Activated B cell treated with CpG ODN at 0.5 μM for 24 hours (primary cell): ENCODE measurements around the gene MRPL23. TPM values are rescaled to one million over a fixed set of nuclear protein-coding genes. Genes with fewer than 3 reads are reported as not detected.

Source experiments
- ATAC-seq: fragments of 200-7000 bp; cut with Tn5 transposase; one replicate; pipeline ENCODE4 v1.10.0; 2021; ENCODE audit warnings: low read depth, mild to moderate bottlenecking, moderate library complexity
- CTCF ChIA-PET: fragments of 350-600 bp; sonication (Branson Sonifier 250); formaldehyde crosslinking; loops from one replicate; lab custom pipeline; 2021; ENCODE audit warnings: antibody characterized with exemption; lab: Charles Lee
- POLR2A ChIA-PET: fragments of 350-600 bp; sonication (Branson Sonifier 250); formaldehyde crosslinking; loops from one replicate; lab custom pipeline; 2021; ENCODE audit warnings: antibody characterized with exemption; lab: Charles Lee
- DNase-seq: peaks from one replicate; pipeline ENCODE4 v3.0.0; 2022
- H3K27ac Mint-ChIP-seq: one replicate; pipeline ENCODE4 v1.8.0; 2020; ENCODE audit warnings: mixed read lengths
- H3K27me3 Mint-ChIP-seq: one replicate; pipeline ENCODE4 v1.8.0; 2021; ENCODE audit warnings: mixed read lengths
- H3K36me3 Mint-ChIP-seq: one replicate; pipeline ENCODE4 v1.8.0; 2021; ENCODE audit warnings: low read depth, mixed read lengths
- H3K4me1 Mint-ChIP-seq: one replicate; pipeline ENCODE4 v1.8.0; 2021; ENCODE audit warnings: mixed read lengths
- H3K4me3 Mint-ChIP-seq: one replicate; pipeline ENCODE4 v1.8.0; 2020; ENCODE audit warnings: mild to moderate bottlenecking, mixed read lengths
- H3K9me3 Mint-ChIP-seq: one replicate; pipeline ENCODE4 v1.8.0; 2020; ENCODE audit warnings: mixed read lengths
- CTCF ChIP-seq: fragments of 200-600 bp; IDR thresholded peaks from one replicate; pipeline ENCODE4 v1.8.0; 2022; ENCODE audit warnings: antibody characterized with exemption, mild to moderate bottlenecking
- intact Hi-C: fragments of 100-400 bp; cut with micrococcal nuclease; formaldehyde crosslinking; loops from one replicate; pipeline ENCODE4 v1.15.1; 2024
- total RNA-seq: library from RNA; stranded (reverse); gene quantifications from 2 replicates; pipeline ENCODE4 v1.2.3, GENCODE V29; 2022

Gene MRPL23
- total RNA-seq: 89.8 and 95.0 TPM in 2 replicates

GRCh38 chr11:1946812-1947484 lies at the start of gene MRPL23:
Gene MRPL23 (plus strand): TSS chr11:1947332. CDS start chr11:1947363, 31 bp downstream.
- no peak for TF ChIP-seq CTCF
- peak; percentile 89 for ATAC-seq
- intact Hi-C loops: no loop called here
- CTCF ChIA-PET: interaction anchor here (1.4 to 2.3 kb wide), 2 partner anchors 49 to 294 kb away, joined by 4 to 5 read pairs; no protein-coding TSS in a partner anchor
- Mint-ChIP-seq H3K4me1 (no peaks in the 10 kb centered on the region), H3K27me3 (no peaks in the 10 kb centered on the region), H3K36me3 (no peaks in the 10 kb centered on the region), H3K9me3 (no peaks in the 10 kb centered on the region), H3K27ac (no peak within 1 kb of the TSS), H3K4me3 (no peak within 1 kb of the TSS)
- POLR2A ChIA-PET: interaction anchor here (0.8 to 1.6 kb wide), 3 partner anchors 65 to 108 kb away, joined by 3 to 6 read pairs (median 5); partner anchors contain the start of gene TNNI2
- DNase-seq: no peak

GRCh38 chr11:1899090-1899489 lies 48.0 kb upstream of the MRPL23 start:
- H3K4me3 Mint-ChIP-seq: no peak overlapping the region
- H3K27ac Mint-ChIP-seq: no peak overlapping the region
- H3K9me3 Mint-ChIP-seq: no peaks in the 10 kb centered on the region
- ChIA-PET POLR2A (no interaction called here), CTCF (interaction anchor here (1.3 kb wide), 1 partner anchor 48 kb away, joined by 4 read pairs; the partner anchor contains the start of gene MRPL23)
- intact Hi-C loops: no loop called here
- H3K36me3 Mint-ChIP-seq: no peaks in the 10 kb centered on the region
- no peak for TF ChIP-seq CTCF
- ATAC-seq (no peak), DNase-seq (no peak)
- peaks cover 14% of the 10 kb centered on the region for H3K4me1 Mint-ChIP-seq
- peaks cover 2% of the 10 kb centered on the region for H3K27me3 Mint-ChIP-seq

- TF ChIP-seq CTCF: no peak
- ChIA-PET CTCF (no interaction called here), POLR2A (no interaction called here)
- Mint-ChIP-seq H3K4me1 (peaks cover 14% of the 10 kb centered on the region), H3K36me3 (no peaks in the 10 kb centered on the region), H3K27me3 (peaks cover 2% of the 10 kb centered on the region), H3K4me3 (no peak overlapping the region), H3K9me3 (no peaks in the 10 kb centered on the region), H3K27ac (no peak overlapping the region)
- ATAC-seq (no peak), DNase-seq (no peak)
- intact Hi-C loops: no loop called here
These were observed 47.4 kb upstream of the MRPL23 start for GRCh38 chr11:1899686-1900085.

GRCh38 chr11:1906181-1906580 lies 41.0 kb upstream of the MRPL23 start:
- ChIA-PET CTCF (no interaction called here), POLR2A (no interaction called here)
- no peaks in the 10 kb centered on the region for H3K9me3 Mint-ChIP-seq
- H3K4me1 Mint-ChIP-seq: no peaks in the 10 kb centered on the region
- peaks cover 6% of the 10 kb centered on the region for H3K27me3 Mint-ChIP-seq
- DNase-seq (no peak), ATAC-seq (no peak)
- H3K4me3 Mint-ChIP-seq: no peak overlapping the region
- TF ChIP-seq CTCF: no peak
- intact Hi-C loops: no loop called here
- no peak overlapping the region for H3K27ac Mint-ChIP-seq
- H3K36me3 Mint-ChIP-seq: no peaks in the 10 kb centered on the region

GRCh38 chr11:1906611-1907423 lies 40.3 kb upstream of the MRPL23 start:
- intact Hi-C loops: no loop called here
- Mint-ChIP-seq H3K27ac (no peak overlapping the region), H3K27me3 (peaks cover 6% of the 10 kb centered on the region), H3K9me3 (no peaks in the 10 kb centered on the region), H3K36me3 (no peaks in the 10 kb centered on the region), H3K4me1 (no peaks in the 10 kb centered on the region), H3K4me3 (no peak overlapping the region)
- no peak for ATAC-seq
- ChIA-PET CTCF (no interaction called here), POLR2A (interaction anchor here (0.6 kb wide), 1 partner anchor 68 kb away, joined by 3 read pairs; no protein-coding TSS in a partner anchor)
- no peak for TF ChIP-seq CTCF
- DNase-seq: no peak
